Fibroblast of lung (primary cell): ENCODE results near the gene CNPY2.

Experiments used
- EZH2 ChIP-seq: IDR thresholded peaks from 2 replicates; pipeline ENCODE4 v1.5.1; 2012; ENCODE audit warnings: low read length, control low read depth, mild to moderate bottlenecking; ENCODE audit errors: missing control alignments
- TF ChIP-seq, protein P1 (sequence below), 2 donors: IDR thresholded peaks in 1 of 2; conservative IDR thresholded peaks in 1 of 2; 1 replicate in 1 of 2; 2 replicates in 1 of 2; pipeline ENCODE4 v1.5.1; 2011 to 2012; ENCODE audit warnings: low read length in 2 of 2, control low read depth in 1 of 2, inconsistent platforms in 1 of 2, low read depth in 1 of 2, mild to moderate bottlenecking in 1 of 2

DNA sequence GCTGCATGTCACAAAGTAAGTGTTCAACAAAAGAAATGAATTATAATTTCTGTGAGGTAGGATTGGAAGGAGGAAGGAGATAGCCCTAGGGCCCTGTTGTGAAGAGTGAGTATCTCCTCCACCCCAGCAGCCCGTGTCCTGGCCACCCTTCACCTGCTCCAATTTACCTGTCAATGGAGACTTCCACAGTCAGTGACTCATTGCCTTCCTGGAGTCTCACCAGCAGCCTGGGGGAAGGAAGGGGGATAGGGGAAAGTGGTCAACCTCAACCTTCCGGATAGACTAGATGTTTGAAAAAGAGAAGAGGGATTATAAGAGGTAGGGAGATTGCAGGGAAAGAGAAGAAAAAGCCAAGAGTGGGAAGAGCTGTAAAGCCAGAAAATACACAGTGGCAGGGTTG lies 34.9 kb upstream of the CNPY2 start:
- TF ChIP-seq, protein P1, sequence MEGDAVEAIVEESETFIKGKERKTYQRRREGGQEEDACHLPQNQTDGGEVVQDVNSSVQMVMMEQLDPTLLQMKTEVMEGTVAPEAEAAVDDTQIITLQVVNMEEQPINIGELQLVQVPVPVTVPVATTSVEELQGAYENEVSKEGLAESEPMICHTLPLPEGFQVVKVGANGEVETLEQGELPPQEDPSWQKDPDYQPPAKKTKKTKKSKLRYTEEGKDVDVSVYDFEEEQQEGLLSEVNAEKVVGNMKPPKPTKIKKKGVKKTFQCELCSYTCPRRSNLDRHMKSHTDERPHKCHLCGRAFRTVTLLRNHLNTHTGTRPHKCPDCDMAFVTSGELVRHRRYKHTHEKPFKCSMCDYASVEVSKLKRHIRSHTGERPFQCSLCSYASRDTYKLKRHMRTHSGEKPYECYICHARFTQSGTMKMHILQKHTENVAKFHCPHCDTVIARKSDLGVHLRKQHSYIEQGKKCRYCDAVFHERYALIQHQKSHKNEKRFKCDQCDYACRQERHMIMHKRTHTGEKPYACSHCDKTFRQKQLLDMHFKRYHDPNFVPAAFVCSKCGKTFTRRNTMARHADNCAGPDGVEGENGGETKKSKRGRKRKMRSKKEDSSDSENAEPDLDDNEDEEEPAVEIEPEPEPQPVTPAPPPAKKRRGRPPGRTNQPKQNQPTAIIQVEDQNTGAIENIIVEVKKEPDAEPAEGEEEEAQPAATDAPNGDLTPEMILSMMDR (conservative IDR thresholded peaks at IDR 0.05 in 1 of 2, IDR thresholded peaks at IDR 0.05 in 1 of 2; ENCODE audit: low read depth in 1 of 2, low read length in 2 of 2): no peak
- TF ChIP-seq EZH2: no peak
